GM18861 (cell line): ENCODE results near the gene MAP2K7.
"Not testable (repeated sequence)": the region's sequence is repeated elsewhere in the genome, so short reads cannot be mapped to it uniquely, and the experiment has no call there.

Source experiments
- ATAC-seq: cut with Tn5 transposase; IDR thresholded peaks from one replicate; pipeline ENCODE4 v1.9.1; 2021; ENCODE audit not compliant: unreplicated experiment

Gene MAP2K7

GRCh38 chr19:7907122-7907521 is 3.4 kb downstream of the MAP2K7 start:
- ATAC-seq = no peak

DNA sequence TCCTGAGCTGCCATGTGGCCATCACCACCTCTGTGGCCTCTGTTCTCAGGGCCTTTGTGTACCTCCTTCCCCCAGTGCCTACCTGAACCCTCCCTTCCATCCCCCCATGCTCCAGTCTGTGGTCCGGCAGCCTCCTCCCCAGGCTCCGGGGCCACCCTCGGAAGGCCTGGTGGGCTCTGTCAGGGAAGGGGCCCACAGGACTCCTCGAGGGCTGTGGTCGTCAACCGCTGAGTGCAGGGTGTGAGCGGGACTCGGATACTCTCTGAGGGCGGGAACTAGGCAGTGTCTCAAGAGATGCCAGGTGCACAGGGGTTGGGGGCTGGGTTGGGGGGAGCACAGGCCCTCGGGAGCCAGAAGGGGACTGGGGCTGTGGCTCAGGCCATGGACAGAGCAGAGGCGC is 3.9 kb downstream of the MAP2K7 start:
- ATAC-seq = no peak

DNA sequence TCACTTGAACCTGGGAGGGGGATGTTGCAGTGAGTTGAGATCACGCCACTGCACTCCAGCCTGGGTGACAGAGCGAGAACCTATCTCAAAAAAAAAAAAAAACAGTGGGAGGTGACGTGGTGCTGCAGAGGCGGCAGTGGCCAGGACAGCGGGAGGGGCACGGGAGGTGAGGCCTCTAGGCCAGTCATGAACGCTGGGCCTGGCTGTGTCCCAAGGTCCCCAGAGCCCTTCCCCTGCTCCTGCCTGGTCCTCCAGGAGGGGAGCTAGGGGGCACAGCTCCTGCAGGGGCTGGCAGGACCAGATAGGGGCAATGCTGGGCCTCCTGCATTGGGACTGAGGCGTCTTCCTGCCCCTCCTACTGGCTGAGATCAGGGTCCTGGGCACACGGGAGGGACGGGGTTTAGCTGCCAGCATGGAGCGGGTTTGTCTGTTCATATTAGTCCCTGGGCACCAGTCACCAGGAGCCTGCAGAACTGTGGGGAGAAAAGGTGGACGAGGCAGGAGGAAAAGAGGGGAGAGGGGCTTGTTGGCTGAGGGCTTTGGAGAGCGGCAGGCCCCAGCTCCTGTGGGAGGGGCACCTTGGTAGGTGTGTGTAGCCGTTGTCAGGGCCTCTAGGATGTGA is 4.5 kb downstream of the MAP2K7 start:
- ATAC-seq = no peak

DNA sequence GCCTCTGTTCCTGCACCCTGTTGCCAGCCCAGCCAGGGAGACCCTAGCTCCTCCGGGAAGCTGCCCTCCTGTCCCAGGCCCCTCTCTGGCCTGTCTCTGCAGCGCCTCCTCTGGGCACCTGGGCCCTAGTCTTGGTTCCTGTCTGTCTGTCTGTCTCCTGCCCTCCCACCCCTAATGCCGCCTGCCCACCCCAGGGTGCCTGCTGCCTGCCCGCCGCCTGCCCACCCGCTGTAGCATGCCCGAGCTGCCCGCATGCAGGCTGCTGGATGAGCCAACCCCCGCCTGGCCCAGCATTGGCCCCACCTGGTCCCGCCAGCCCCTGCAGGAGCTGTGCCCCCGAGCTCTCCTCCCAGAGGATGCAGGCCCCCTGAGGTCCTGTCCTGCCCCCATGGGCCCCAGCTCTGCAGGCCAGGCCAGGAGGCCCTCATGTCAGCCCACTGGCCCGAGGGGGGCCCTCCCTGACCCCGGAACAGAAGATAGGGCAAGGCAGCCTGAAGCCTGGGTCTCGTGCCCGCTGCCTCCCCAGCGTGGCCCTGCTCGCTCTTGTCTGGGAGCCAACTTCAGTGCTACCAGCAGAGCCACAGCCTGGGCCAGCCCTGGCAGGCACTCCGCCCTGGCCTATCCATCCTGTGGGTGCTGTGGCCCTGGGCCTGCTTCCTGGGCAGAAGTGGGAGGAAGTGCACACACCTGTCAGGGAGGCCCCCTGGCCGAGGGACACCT is 5.2 kb downstream of the MAP2K7 start:
- no peak for ATAC-seq

DNA sequence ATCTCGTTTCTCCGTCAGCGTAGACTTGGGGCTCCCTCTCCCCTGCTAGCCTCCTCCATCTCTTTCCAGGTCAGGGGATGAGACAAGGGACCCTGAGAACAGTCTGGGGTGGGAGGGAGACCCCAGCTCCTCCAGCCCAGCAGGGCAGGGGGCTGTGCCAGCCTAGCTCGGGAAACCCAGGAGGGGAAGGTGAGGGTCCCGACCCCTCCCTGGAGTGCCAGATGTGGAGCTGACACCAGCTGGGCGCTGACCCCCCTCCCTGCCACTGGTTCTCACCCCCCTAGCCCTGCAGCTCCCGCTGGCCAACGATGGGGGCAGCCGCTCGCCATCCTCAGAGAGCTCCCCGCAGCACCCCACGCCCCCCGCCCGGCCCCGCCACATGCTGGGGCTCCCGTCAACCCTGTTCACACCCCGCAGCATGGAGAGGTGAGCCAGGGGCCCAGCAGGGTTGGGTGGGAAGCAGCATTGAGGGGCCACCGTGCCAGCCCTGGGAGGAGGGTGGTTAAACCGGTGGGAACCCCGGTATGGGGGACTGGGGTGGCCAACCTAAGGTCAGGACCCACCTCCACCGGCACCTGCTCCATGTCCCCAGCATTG is 5.9 kb downstream of the MAP2K7 start:
- ATAC-seq = no peak

GRCh38 chr19:7910321-7911161 is 6.9 kb downstream of the MAP2K7 start:
- no peak for ATAC-seq

DNA sequence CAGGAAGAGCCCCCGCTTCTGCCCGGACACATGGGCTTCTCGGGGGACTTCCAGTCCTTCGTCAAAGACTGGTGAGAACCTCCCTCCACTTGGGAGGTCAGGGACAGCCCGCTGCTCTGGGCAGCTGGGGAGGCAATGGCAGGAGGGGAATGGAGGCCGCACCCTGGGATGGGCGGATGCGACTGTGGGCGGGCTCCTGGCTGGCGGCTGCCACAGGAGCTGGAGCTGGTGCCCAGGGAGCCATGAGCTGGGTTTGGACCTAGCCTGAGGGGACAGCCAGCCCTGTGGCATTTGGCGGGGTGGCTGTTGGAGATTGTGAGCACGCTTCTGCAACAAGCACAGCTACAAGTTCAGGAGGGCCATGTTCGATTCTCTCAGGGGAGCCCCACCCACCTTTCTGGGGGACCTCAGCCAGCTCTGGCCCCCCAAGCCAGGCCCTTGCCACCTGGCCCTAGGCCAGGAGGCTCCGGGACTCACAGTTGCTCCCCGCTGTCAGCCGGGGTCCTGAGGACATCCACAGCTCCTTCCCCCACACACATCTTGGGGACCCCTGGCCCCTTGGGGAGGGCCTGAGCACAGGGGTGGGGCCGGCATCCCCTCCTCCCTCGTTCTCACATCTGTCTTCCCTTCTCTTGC is 7.9 kb downstream of the MAP2K7 start:
- ATAC-seq = no peak

GRCh38 chr19:7912144-7912696 is 8.5 kb downstream of the MAP2K7 start:
- no peak for ATAC-seq

DNA sequence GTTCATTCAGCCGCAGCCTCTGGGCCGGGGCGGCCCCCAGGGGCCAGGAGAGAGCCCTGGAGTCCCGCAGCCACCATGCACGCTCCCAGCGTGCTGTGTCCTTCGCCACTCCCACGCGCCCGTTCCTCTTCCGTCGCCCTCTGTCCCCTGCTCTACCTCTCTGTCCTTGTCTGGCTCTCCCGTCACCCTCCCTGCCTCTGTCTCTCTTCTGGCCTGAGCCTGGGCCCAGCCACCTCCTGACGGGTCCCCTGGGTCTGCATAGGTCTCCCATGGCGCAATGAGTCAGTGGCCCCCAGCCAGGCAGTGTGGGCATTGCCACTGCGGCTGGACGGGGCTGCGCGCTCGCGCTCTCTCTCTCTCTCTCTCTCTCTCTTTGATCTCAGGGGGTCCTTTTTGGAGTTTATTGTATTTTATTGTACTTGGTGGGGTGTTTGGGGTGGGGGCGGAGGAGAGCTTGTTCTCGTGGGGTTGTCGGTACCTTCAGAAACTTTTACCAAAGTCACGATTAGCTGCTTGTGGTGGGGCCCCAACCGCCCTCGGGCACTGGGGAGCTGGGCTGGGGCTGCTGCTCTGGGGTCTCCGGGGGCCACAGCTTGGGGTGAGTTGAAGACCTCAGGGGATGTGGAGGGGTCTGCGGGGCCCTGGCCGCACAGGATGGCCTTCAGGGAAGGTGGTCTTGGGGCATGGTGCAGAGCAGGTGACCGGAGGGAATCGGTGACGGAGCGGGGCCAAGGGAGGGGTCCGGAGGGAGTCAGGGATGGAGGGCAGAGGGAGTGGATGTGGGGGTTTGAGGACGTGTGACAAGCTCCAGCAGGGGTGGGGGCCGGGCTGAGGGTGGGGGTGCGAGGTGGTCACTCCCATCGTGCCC is 9.3 kb downstream of the MAP2K7 start:
- ATAC-seq = no peak

- ATAC-seq = no peak
Measured at GRCh38 chr19:7913652-7914051, 10.0 kb downstream of the MAP2K7 start.

DNA sequence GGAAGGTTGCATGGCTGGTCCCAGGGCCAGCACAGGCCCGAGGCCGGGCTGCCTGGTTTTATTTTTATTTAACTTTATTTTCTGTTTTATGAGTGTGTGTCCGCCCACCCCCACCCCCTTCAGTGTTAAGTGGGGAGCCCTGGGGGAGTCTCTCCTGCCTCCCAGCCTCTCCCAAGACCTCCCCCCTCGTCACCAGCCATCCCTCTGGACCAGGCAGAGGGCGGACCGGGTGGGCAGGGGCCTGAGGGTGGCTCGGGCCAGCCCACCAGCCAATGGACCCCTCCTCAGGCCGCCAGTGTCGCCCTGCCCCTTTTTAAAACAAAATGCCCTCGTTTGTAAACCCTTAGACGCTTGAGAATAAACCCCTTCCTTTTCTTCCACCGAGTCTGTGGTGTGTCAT is 10.4 kb downstream of the MAP2K7 start:
- ATAC-seq = no peak

- no peak for ATAC-seq
Measured at GRCh38 chr19:7914598-7915045, 10.9 kb downstream of the MAP2K7 start, which contains the start of gene TGFBR3L. Gene TGFBR3L, plus strand, starts transcription at chr19:7914830.

- ATAC-seq = no peak
Measured at GRCh38 chr19:7915250-7916102, 11.8 kb downstream of the MAP2K7 start.

DNA sequence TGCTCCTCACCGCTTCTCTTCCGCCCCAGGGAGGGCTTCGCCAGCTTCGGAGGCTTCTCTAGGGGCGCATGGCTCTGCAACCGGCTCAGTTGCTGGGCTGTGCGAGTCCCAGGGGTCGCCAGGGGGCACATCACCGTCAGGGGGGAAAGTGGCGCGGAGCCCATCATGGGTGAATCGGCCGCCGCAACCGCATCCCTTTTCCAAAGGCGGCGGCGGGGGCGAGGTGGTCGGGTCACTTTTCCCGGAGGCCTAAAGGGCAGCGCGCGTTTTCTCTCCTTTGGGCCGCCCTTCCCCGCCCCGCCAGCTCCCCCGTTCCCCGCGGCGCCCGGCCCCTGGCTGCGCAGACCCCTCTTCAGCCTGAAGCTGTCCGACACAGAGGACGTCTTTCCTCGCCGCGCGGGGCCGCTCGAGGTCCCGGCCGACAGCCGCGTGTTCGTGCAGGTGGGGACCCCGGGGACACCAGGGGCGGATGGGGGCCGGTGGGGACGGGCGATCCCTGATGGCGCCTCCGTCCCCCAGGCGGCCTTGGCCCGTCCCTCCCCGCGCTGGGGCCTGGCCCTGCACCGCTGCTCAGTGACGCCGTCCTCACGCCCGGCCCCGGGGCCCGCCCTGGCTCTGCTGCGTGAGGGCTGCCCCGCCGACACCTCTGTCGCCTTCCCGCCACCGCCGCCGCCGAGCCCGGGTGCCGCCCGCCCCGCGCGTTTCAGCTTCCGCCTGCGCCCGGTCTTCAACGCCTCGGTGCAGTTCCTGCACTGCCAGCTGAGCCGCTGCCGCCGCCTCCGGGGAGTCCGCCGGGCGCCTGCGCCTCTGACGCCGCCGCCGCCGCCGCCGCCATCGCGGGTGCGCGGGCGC is 12.7 kb downstream of the MAP2K7 start:
- ATAC-seq = no peak

DNA sequence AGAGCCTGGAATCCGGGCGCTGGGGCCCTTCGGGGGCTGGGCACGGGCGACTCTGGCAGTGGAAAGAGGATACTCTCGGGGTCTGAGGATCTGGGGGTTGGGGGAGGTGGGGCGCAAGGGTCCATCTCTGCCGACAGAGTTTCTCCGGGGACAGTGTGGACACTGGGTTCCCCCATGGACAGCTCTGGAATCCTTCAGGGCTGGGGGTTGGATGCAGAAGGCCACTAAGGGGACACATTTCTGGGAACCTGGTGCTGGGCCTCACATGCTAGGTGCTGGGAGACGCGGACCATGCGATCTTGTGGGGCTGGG is 13.2 kb downstream of the MAP2K7 start:
- ATAC-seq = no peak

DNA sequence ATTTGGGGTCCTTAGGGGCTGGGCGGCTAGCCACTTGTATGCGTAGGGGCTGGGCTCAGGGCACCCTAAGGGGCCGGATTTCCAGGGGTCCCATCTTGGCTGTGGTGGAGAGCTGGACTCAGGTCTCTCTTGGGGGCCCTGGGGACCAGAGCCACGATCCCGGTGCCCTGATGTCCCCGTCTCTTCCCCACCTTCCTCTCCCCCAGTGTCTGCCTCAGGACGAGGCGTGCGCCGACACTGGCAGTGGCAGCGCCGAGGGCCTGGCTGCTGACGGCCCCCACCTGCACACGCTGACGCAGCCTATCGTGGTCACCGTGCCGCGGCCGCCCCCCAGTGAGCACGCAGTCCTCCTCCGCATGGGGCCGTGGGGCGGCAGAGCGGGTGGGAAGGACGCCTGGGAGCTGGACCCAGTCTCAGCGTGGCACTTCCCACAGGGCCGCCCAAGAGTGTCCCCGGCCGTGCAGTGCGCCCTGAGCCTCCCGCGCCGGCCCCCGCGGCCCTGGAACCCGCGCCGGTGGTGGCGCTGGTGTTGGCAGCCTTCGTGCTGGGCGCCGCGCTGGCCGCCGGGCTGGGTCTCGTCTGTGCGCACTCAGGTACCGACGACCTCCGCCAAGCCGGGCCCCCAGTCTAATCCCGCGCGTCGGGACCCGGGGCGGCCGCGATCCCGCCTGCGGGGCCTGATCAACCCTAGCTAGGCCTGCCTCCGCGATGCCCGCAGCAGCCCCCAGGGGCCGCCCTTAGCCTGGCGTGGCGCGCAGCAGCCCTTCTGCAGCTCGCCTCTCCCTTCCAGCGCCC is 13.8 kb downstream of the MAP2K7 start:
- ATAC-seq = no peak

- not testable (repeated sequence) for ATAC-seq
Measured at GRCh38 chr19:7918062-7918614, 14.5 kb downstream of the MAP2K7 start.
